Head of caudate nucleus (tissue), 42 donors: Measurements from ENCODE around the gene CPED1.
"Not testable (repeated sequence)": the region's sequence is repeated elsewhere in the genome, so short reads cannot be mapped to it uniquely, and the experiment has no call there.

Source experiments
- DNase-seq, 42 donors: peaks; one replicate each; pipeline versions ENCODE4 v3.0.0 to v3.0.0-alpha.2; 2020 to 2021; ENCODE audit warnings: mixed read lengths in 7 of 42
- intact Hi-C: fragments of 100-400 bp; cut with DNase I; formaldehyde crosslinking; loops from one replicate; pipeline ENCODE4 v1.15.0; 2022

Gene CPED1

GRCh38 chr7:121032645-121033460 lies 44.3 kb downstream of the CPED1 start:
- intact Hi-C loops: no loop called here

GRCh38 chr7:121034929-121035328 lies 46.4 kb downstream of the CPED1 start:
- DNase-seq: no peak
- intact Hi-C loops: no loop called here

More at GRCh38 chr7:121032645-121033460, 44.3 kb downstream of the CPED1 start:
- no peak for DNase-seq

- intact Hi-C loops: not testable (repeated sequence)
Measured at GRCh38 chr7:121036776-121037175, 48.3 kb downstream of the CPED1 start.

GRCh38 chr7:121037329-121037728 lies 48.8 kb downstream of the CPED1 start:
- DNase-seq, intact Hi-C loops: not testable (repeated sequence)

More at GRCh38 chr7:121036776-121037175, 48.3 kb downstream of the CPED1 start:
- not testable (repeated sequence) for DNase-seq

- no peak for DNase-seq
- intact Hi-C loops: no loop called here
Measured at GRCh38 chr7:121037957-121038716, 49.6 kb downstream of the CPED1 start.

- intact Hi-C loops: no loop called here
Measured at GRCh38 chr7:121038717-121039509, 50.4 kb downstream of the CPED1 start.

GRCh38 chr7:121039510-121039822 lies 51.0 kb downstream of the CPED1 start:
- no peak for DNase-seq
- intact Hi-C loops: no loop called here

More at GRCh38 chr7:121038717-121039509, 50.4 kb downstream of the CPED1 start:
- no peak for DNase-seq

- intact Hi-C loops: no loop called here
Measured at GRCh38 chr7:121039994-121040393, 51.5 kb downstream of the CPED1 start.

GRCh38 chr7:121041516-121042148 lies 53.1 kb downstream of the CPED1 start:
- no peak for DNase-seq
- intact Hi-C loops: no loop called here

More at GRCh38 chr7:121039994-121040393, 51.5 kb downstream of the CPED1 start:
- DNase-seq: no peak

GRCh38 chr7:121042195-121042594 lies 53.7 kb downstream of the CPED1 start:
- intact Hi-C loops: no loop called here
- no peak for DNase-seq

GRCh38 chr7:121042899-121043298 lies 54.4 kb downstream of the CPED1 start:
- intact Hi-C loops: no loop called here
- no peak for DNase-seq

- no peak for DNase-seq
- intact Hi-C loops: no loop called here
Measured at GRCh38 chr7:121043314-121044234, 55.1 kb downstream of the CPED1 start.

GRCh38 chr7:121045090-121045489 lies 56.6 kb downstream of the CPED1 start:
- intact Hi-C loops: no loop called here
- DNase-seq: no peak

- DNase-seq: no peak
Measured at GRCh38 chr7:121046009-121046408, 57.5 kb downstream of the CPED1 start.

GRCh38 chr7:121046893-121047468 lies 58.5 kb downstream of the CPED1 start:
- DNase-seq: no peak

More at GRCh38 chr7:121046009-121046408, 57.5 kb downstream of the CPED1 start:
- intact Hi-C loops: no loop called here

GRCh38 chr7:121048195-121048594 lies 59.7 kb downstream of the CPED1 start:
- DNase-seq: no peak
- intact Hi-C loops: no loop called here

More at GRCh38 chr7:121046893-121047468, 58.5 kb downstream of the CPED1 start:
- intact Hi-C loops: no loop called here

- intact Hi-C loops: no loop called here
- no peak for DNase-seq
Measured at GRCh38 chr7:121049028-121049791, 60.7 kb downstream of the CPED1 start.
